GM10266 (cell line): ENCODE results near the gene BIRC5.

ENCODE experiments used
- DNase-seq: peaks from one replicate; pipeline ENCODE4 v3.0.0; 2012; ENCODE audit errors: extremely low spot score
- CTCF ChIP-seq: IDR thresholded peaks from 2 replicates; pipeline ENCODE4 v1.5.1; 2012; ENCODE audit warnings: mild to moderate bottlenecking, low read depth; ENCODE audit not compliant: control insufficient read depth, insufficient read depth; ENCODE audit errors: missing control alignments

Gene BIRC5

GRCh38 chr17:78219396-78220150, 5.5 kb downstream of the BIRC5 start:
- DNase-seq = no peak
- no peak for TF ChIP-seq CTCF

GRCh38 chr17:78223061-78223460, 9.0 kb downstream of the BIRC5 start:
- no peak for TF ChIP-seq CTCF
- no peak for DNase-seq

GRCh38 chr17:78223765-78224164, 9.7 kb downstream of the BIRC5 start:
- no peak for TF ChIP-seq CTCF

GRCh38 chr17:78224231-78225087, 10.4 kb downstream of the BIRC5 start:
- no peak for TF ChIP-seq CTCF
- DNase-seq = no peak

More at GRCh38 chr17:78223765-78224164, 9.7 kb downstream of the BIRC5 start:
- DNase-seq = no peak

- DNase-seq = no peak
- no peak for TF ChIP-seq CTCF
Measured at GRCh38 chr17:78225088-78225865, 11.2 kb downstream of the BIRC5 start.

- no peak for TF ChIP-seq CTCF
- DNase-seq = no peak
Measured at GRCh38 chr17:78226055-78226758, 12.2 kb downstream of the BIRC5 start.
